MCF 10A (cell line): ENCODE results near the gene AUP1. TPM values are rescaled to one million over a fixed set of nuclear protein-coding genes. Genes with fewer than 3 reads are reported as not detected.

Experiments used
- BruUV-seq: library from RNA; stranded (reverse); fragments of 400-500 nt; replicated peaks from 2 replicates; lab custom pipeline; 2021; lab: Mats Ljungman, UMichigan
- CTCF ChIA-PET: fragments of 300-600 bp; sonication (Branson Sonifier 250); formaldehyde crosslinking; extraction: SDS; loops from one replicate; lab custom pipeline; 2021; ENCODE audit warnings: antibody characterized with exemption, inconsistent platforms; lab: Yijun Ruan, JAX
- POLR2A ChIA-PET: fragments of 300-600, 350-650 bp; sonication (Branson Sonifier 250); formaldehyde crosslinking; extraction: SDS; loops from one replicate; lab custom pipeline; 2020; ENCODE audit warnings: antibody characterized with exemption, inconsistent platforms; lab: Yijun Ruan, JAX
- DNase-seq: peaks from one replicate; pipeline ENCODE4 v3.0.0-alpha.2; 2018; ENCODE audit not compliant: unreplicated experiment
- H3K27ac Mint-ChIP-seq: one replicate; pipeline ENCODE4 v1.8.0; 2022; ENCODE audit warnings: mild to moderate bottlenecking, low read depth, mixed read lengths; ENCODE audit not compliant: unreplicated experiment
- H3K27me3 Mint-ChIP-seq: one replicate; pipeline ENCODE4 v1.8.0; 2022; ENCODE audit warnings: mixed read lengths; ENCODE audit not compliant: insufficient read depth, unreplicated experiment
- H3K36me3 Mint-ChIP-seq: one replicate; pipeline ENCODE4 v1.8.0; 2022; ENCODE audit warnings: mild to moderate bottlenecking, moderate library complexity, mixed read lengths; ENCODE audit not compliant: insufficient read depth, unreplicated experiment
- H3K4me1 Mint-ChIP-seq: one replicate; pipeline ENCODE4 v1.8.0; 2022; ENCODE audit warnings: mixed read lengths; ENCODE audit not compliant: insufficient read depth, unreplicated experiment
- H3K4me3 Mint-ChIP-seq: one replicate; pipeline ENCODE4 v1.8.0; 2022; ENCODE audit warnings: mild to moderate bottlenecking, moderate library complexity, mixed read lengths; ENCODE audit not compliant: unreplicated experiment
- H3K9me3 Mint-ChIP-seq: one replicate; pipeline ENCODE4 v1.8.0; 2022; ENCODE audit warnings: mixed read lengths; ENCODE audit not compliant: unreplicated experiment
- intact Hi-C: fragments of 100-400 bp; cut with micrococcal nuclease; formaldehyde crosslinking; loops from 2 replicates; pipeline ENCODE4 v1.14.1; 2022
- total RNA-seq: library from RNA; stranded (reverse); gene quantifications from 2 replicates; pipeline ENCODE4 v1.2.3, GENCODE V29; 2022
- TF ChIP-seq, protein P1 (sequence below): fragments of 200-600 bp; IDR thresholded peaks from one replicate; pipeline ENCODE4 v1.8.0; 2022; ENCODE audit warnings: antibody characterized with exemption, mild to moderate bottlenecking; ENCODE audit not compliant: unreplicated experiment

AUP1 gene
- total RNA-seq, 1 experiment from 2014 or later: 140 TPM

- Mint-ChIP-seq H3K9me3 (no peaks in the 10 kb centered on the region), H3K27me3 (no peaks in the 10 kb centered on the region), H3K4me3 (no peak overlapping the region), H3K4me1 (peaks cover 18% of the 10 kb centered on the region), H3K27ac (no peak overlapping the region), H3K36me3 (peaks cover under 1% of the 10 kb centered on the region)
- BruUV-seq: no TSS peak
- intact Hi-C loops: loop anchor here (5.0 kb wide), 1 partner anchor 197 kb away; no protein-coding TSS in a partner anchor
- no peak for DNase-seq
- ChIA-PET POLR2A (no interaction called here), CTCF (interaction anchor here (0.7 to 1.5 kb wide), 5 partner anchors 11 to 54 kb away, joined by 3 to 8 read pairs (median 5); partner anchors contain the start of genes CCDC142 and TTC31)
- TF ChIP-seq, protein P1, sequence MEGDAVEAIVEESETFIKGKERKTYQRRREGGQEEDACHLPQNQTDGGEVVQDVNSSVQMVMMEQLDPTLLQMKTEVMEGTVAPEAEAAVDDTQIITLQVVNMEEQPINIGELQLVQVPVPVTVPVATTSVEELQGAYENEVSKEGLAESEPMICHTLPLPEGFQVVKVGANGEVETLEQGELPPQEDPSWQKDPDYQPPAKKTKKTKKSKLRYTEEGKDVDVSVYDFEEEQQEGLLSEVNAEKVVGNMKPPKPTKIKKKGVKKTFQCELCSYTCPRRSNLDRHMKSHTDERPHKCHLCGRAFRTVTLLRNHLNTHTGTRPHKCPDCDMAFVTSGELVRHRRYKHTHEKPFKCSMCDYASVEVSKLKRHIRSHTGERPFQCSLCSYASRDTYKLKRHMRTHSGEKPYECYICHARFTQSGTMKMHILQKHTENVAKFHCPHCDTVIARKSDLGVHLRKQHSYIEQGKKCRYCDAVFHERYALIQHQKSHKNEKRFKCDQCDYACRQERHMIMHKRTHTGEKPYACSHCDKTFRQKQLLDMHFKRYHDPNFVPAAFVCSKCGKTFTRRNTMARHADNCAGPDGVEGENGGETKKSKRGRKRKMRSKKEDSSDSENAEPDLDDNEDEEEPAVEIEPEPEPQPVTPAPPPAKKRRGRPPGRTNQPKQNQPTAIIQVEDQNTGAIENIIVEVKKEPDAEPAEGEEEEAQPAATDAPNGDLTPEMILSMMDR: no peak
Observed at GRCh38 chr2:74534411-74534810, 4.9 kb upstream of the AUP1 start.

DNA sequence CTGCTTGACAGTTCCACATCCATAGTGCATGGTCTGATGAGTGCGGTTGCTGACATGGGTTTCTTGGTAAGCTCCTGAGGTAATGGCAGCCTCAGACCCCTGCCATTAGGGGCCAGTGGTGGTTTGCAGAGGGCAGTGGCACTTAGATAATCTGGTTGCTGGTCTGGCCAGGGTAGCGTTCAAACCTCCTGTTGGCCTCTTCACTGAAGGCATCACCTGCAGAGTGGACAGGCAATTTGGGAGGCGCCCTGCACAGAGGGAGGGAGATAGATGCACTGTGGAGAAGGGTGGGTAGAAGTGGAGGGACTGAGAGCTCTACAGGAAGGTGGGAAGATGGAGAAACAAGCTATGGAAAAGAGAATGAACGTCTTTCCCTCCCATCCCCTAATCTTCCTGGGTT is 4.0 kb upstream of the AUP1 start:
- ChIA-PET POLR2A (interaction anchor here (4.7 to 8.1 kb wide), 2 partner anchors 27 to 54 kb away, joined by 34 to 135 read pairs; partner anchors contain the start of gene PCGF1), CTCF (interaction anchor here (0.6 to 3.8 kb wide), 12 partner anchors 12 to 78 kb away, joined by 3 to 71 read pairs (median 5); partner anchors contain the start of genes CCDC142 and TTC31)
- Mint-ChIP-seq H3K4me1 (peaks cover 19% of the 10 kb centered on the region), H3K36me3 (peaks cover 4% of the 10 kb centered on the region), H3K9me3 (no peaks in the 10 kb centered on the region), H3K27me3 (no peaks in the 10 kb centered on the region), H3K4me3 (no peak overlapping the region), H3K27ac (no peak overlapping the region)
- intact Hi-C loops: loop anchor here (5.0 kb wide), 1 partner anchor 196 kb away; no protein-coding TSS in a partner anchor
- BruUV-seq: no TSS peak
- DNase-seq: no peak
- TF ChIP-seq, protein P1: no peak

GRCh38 chr2:74532222-74532621 is 2.7 kb upstream of the AUP1 start:
- ChIA-PET POLR2A (interaction anchor here (0.6 to 8.1 kb wide), 9 partner anchors 25 to 243 kb away, joined by 3 to 135 read pairs (median 4); partner anchors contain the start of genes CCDC142, PCGF1, TTC31 and WBP1), CTCF (interaction anchor here (0.5 to 7.3 kb wide), 20 partner anchors 10 to 170 kb away, joined by 3 to 80 read pairs (median 5); partner anchors contain the start of genes CCDC142, PCGF1 and TTC31)
- DNase-seq: peak; percentile 48
- peak overlapping the region; percentile 20 for H3K27ac Mint-ChIP-seq
- H3K4me1 Mint-ChIP-seq: peaks cover 28% of the 10 kb centered on the region
- no TSS peak for BruUV-seq
- H3K36me3 Mint-ChIP-seq: peaks cover 9% of the 10 kb centered on the region
- H3K9me3 Mint-ChIP-seq: no peaks in the 10 kb centered on the region
- H3K27me3 Mint-ChIP-seq: no peaks in the 10 kb centered on the region
- peak overlapping the region; percentile 24 for H3K4me3 Mint-ChIP-seq
- TF ChIP-seq, protein P1: peak; percentile 34
- intact Hi-C loops: loop anchor here (1.0 to 5.0 kb wide), 3 partner anchors 49 to 195 kb away; partner anchors contain the start of gene TTC31

DNA sequence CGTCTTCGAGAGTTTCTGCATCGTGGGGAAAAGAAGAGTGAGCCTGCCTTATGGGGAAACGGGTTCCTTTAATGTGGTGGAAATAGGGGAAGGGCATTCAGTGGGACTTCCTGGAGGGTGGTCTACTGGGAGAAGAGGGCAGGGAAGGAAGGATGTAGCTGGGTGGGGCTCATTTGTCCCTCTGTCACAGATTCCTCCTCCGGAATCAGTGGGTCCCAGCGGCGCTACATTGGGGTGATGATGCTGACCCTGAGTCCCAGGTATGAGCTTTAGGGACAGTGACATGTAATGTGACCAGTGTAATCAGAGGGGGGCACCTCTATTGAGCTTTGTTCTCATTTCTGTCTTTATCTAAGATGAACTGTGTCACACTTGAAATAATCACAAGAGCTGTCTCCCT is 2.2 kb upstream of the AUP1 start:
- Mint-ChIP-seq H3K4me3 (peak overlapping the region; percentile 24), H3K27ac (peak overlapping the region; percentile 20), H3K9me3 (no peaks in the 10 kb centered on the region), H3K36me3 (peaks cover 14% of the 10 kb centered on the region), H3K27me3 (no peaks in the 10 kb centered on the region), H3K4me1 (peaks cover 32% of the 10 kb centered on the region)
- no peak for DNase-seq
- TF ChIP-seq, protein P1: no peak
- ChIA-PET POLR2A (interaction anchor here (0.7 to 8.1 kb wide), 8 partner anchors 25 to 89 kb away, joined by 3 to 135 read pairs (median 4); partner anchors contain the start of genes CCDC142, PCGF1, TTC31 and WBP1), CTCF (interaction anchor here (0.5 to 7.3 kb wide), 18 partner anchors 11 to 91 kb away, joined by 3 to 80 read pairs (median 5); partner anchors contain the start of genes CCDC142, PCGF1 and TTC31)
- intact Hi-C loops: loop anchor here (1.0 to 5.0 kb wide), 3 partner anchors 48 to 194 kb away; partner anchors contain the start of gene TTC31
- BruUV-seq: no TSS peak
